Thymus (tissue), 11 donors: ENCODE results near the gene CSF1. TPM values are rescaled to one million over a fixed set of nuclear protein-coding genes. Genes with fewer than 3 reads are reported as not detected.
"Not testable (repeated sequence)": the region's sequence is repeated elsewhere in the genome, so short reads cannot be mapped to it uniquely, and the experiment has no call there.

ENCODE experiments used
- DNase-seq, 9 donors: peaks; one replicate each; pipeline ENCODE4 v3.0.0-alpha.2; 2013; ENCODE audit warnings: low spot score in 9 of 9, low read depth in 6 of 9, missing footprints in 1 of 9
- H3K27ac ChIP-seq, 2 donors: one replicate each; pipeline ENCODE4 v1.5.1; 2013; ENCODE audit warnings: control low read depth in 1 of 2, low read depth in 1 of 2, low read length in 1 of 2, mild to moderate bottlenecking in 1 of 2, moderate library complexity in 1 of 2
- H3K27me3 ChIP-seq, 2 donors: one replicate each; pipeline ENCODE4 v1.5.1; 2013; ENCODE audit warnings: low read length in 1 of 2; ENCODE audit not compliant: control insufficient read depth in 2 of 2, insufficient read depth in 1 of 2
- H3K36me3 ChIP-seq, 2 donors: one replicate each; pipeline ENCODE4 v1.5.1; 2013; ENCODE audit warnings: low read length in 1 of 2, mild to moderate bottlenecking in 1 of 2, moderate library complexity in 1 of 2; ENCODE audit not compliant: control insufficient read depth in 2 of 2, insufficient read depth in 2 of 2
- H3K4me1 ChIP-seq, 2 donors: one replicate each; pipeline ENCODE4 v1.5.1; 2013; ENCODE audit warnings: low read length in 2 of 2; ENCODE audit not compliant: control insufficient read depth in 2 of 2, insufficient read depth in 2 of 2
- H3K4me3 ChIP-seq, 2 donors: one replicate each; pipeline ENCODE4 v1.5.1; 2013; ENCODE audit warnings: low read length in 2 of 2, control low read depth in 1 of 2, mild to moderate bottlenecking in 1 of 2
- H3K9me3 ChIP-seq, 2 donors: one replicate each; pipeline ENCODE4 v1.5.1; 2013; ENCODE audit warnings: low read length in 1 of 2, mild to moderate bottlenecking in 1 of 2; ENCODE audit not compliant: control insufficient read depth in 2 of 2, insufficient read depth in 1 of 2
- WGBS: extraction: QIAGEN DNeasy Blood & Tissue Kit; methylation state at CpG from one replicate; pipeline ENCODE4 v1.1.7; 2013; 5-methylcytosine and 5-hydroxymethylcytosine counted together
- polyA plus RNA-seq: library from polyadenylated mRNA; stranded (reverse); fragments of 200-250 nt; gene quantifications from one replicate; pipeline ENCODE4 v1.2.3, GENCODE V29; 2013
- total RNA-seq: library from RNA; stranded (reverse); fragments of 120-200 nt; gene quantifications from one replicate; pipeline ENCODE4 v1.2.4, GENCODE V29; 2013
- donor health status: healthy.

CSF1 gene
- total and polyA plus RNA-seq, 2 donors = 5.6 to 11.1 TPM

DNA sequence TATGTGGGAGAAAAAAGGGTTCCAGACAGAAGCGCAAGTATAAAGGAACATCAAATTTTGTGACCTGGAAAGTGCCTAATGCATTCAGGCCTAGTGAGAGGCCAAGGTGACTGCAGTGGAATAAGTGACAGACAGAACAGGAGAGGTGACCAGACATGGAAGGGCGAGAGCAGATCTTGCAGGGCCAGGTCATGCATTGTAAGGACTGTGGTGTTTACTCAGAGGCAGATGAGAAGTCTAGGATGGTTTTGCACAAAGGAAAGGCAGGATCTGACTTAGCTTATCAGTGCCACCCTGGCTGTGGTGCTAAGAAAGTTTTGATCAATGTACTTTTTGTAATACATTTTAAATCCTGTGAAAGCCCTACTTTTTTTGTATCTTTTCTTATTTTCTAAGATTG, 39.9 kb downstream of the CSF1 start:
- Histone ChIP-seq H3K27ac (no peak overlapping the region), H3K4me1 (no peaks in the 10 kb centered on the region), H3K4me3 (no peak overlapping the region), H3K9me3 (no peaks in the 10 kb centered on the region), H3K27me3 (no peaks in the 10 kb centered on the region), H3K36me3 (no peaks in the 10 kb centered on the region)
- WGBS = 94% methylated on average over 2 of the region's 2 CpGs
- no peak for DNase-seq

DNA sequence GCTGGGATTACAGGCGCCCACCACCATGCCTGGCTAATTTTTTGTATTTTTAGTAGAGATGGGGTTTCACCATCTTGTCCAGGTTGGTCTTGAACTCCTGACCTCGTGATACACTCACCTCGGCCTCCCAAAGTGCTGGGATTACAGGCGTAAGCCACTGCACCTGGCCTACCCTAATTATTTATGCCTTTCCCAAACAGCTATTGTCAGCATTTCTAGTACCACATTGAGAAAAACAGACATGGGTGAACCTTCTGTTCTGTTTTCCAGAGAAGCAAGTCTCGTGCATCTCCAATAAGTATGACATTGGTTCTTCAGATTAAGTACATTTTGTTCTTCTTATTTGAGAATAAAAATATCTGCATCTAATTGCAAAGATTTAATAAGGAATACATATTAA, 40.9 kb downstream of the CSF1 start:
- H3K4me1 ChIP-seq, H3K9me3 ChIP-seq, H3K36me3 ChIP-seq, H3K27me3 ChIP-seq, DNase-seq, H3K4me3 ChIP-seq, H3K27ac ChIP-seq: not testable (repeated sequence)
- 99% methylated on average over 5 of the region's 5 CpGs for WGBS

DNA sequence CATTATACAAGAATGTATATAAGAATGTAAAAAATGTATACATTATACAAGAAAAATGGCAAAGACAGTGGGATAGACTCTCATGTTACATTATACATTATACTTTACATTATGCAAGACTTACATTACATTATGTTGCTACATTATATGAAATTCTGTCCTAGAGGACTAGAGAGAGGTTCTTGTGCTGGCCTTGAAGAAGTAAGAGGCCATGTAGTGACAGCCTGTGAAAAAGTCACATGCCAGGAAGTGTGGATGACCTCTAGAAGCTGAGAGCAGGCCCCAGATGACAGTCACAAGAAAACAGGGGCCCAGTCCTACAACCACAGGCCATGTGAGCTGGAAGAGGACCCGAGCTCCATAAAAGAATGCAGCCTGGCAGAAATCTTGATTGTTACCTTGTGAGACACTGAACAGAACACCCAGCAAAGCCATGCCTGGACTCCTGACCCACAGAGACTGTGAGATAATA, 43.4 kb downstream of the CSF1 start:
- H3K36me3 ChIP-seq = no peaks in the 10 kb centered on the region
- H3K27ac ChIP-seq = no peak overlapping the region
- no peak overlapping the region for H3K4me3 ChIP-seq
- no peaks in the 10 kb centered on the region for H3K4me1 ChIP-seq
- H3K27me3 ChIP-seq = no peaks in the 10 kb centered on the region
- H3K9me3 ChIP-seq = no peaks in the 10 kb centered on the region
- no peak for DNase-seq
- 92% methylated on average over 1 of the region's 1 CpG for whole genome bisulfite sequencing

DNA sequence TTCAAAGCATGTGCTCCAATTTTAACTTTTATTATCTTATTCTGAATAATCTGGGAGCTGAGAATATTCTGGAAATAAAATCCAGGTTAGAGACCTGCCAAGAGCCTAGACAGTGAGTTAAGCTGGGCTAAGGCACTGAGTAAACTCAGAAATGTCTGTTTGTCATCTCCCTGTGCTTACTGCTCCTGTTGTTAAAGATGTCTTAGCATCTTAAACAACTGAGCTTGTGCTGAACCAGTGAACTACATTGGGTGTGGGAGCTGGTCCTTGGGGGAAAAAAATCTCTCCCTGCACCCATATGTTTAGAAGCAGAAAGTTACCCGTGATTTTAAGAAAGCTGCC, 49.0 kb downstream of the CSF1 start:
- Histone ChIP-seq H3K27me3 (no peaks in the 10 kb centered on the region), H3K27ac (no peak overlapping the region), H3K36me3 (no peaks in the 10 kb centered on the region), H3K4me3 (no peak overlapping the region), H3K9me3 (no peaks in the 10 kb centered on the region), H3K4me1 (no peaks in the 10 kb centered on the region)
- WGBS = 92% methylated on average over 1 of the region's 1 CpG
- no peak for DNase-seq

DNA sequence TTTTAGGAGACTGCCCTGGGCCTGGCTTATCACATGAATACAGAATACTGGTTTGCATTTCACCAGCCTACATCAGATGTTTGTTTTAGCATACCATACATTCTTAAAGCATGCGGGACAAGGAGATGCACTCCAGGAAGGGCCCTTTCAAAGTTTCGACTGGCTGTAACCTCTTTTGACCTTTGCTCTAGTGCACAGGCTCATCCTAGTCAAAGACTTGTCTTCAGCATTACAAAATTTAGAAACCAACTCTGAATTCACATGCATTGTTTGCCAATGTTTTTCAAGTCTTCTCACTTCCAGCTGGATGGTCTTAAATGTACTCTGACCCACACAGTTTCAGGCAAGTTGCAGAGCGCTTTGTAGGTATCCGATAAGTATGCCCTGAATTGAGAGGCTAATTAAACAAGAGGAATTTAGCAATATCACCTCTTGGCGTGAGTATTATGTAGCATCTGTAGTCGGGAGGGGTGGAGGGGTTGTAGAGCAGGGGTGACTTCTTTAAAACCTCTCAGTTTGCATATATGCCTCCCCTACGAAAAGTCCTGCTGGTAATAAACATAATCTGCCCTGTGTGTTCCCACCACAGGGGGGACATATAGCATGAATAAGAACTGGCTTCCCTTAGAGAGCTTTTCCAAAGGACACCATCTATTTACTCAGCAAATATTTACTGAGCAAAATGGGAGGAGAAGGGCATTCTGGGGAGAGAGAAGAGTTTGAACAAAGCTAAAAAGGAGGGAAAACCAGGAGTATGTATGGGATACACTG, 49.5 kb downstream of the CSF1 start:
- H3K9me3 ChIP-seq = no peaks in the 10 kb centered on the region
- no peaks in the 10 kb centered on the region for H3K4me1 ChIP-seq
- no peaks in the 10 kb centered on the region for H3K27me3 ChIP-seq
- H3K27ac ChIP-seq = no peak overlapping the region
- WGBS = 94% methylated on average over 7 of the region's 7 CpGs
- no peaks in the 10 kb centered on the region for H3K36me3 ChIP-seq
- H3K4me3 ChIP-seq = no peak overlapping the region
- DNase-seq = no peak

DNA sequence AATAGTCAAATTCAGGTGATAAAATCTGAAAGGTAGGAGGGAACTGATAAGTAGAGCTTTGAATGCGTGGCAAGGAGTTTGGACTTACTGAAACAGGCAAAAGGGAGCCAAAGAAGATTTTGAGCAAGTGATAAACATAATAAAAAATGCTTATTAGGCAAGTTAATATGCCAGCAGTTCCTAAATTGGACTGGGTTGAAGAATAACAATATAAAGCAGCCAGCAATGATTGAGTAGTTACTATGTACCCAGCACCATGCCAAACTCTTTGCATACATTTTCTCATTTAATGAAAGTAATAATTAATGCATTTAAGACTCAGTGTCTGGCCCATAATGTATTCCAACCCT, 50.1 kb downstream of the CSF1 start:
- no peak for DNase-seq
- Histone ChIP-seq H3K9me3 (no peaks in the 10 kb centered on the region), H3K4me1 (no peaks in the 10 kb centered on the region), H3K4me3 (no peak overlapping the region), H3K27me3 (no peaks in the 10 kb centered on the region), H3K27ac (no peak overlapping the region), H3K36me3 (no peaks in the 10 kb centered on the region)
- 94% methylated on average over 1 of the region's 1 CpG for WGBS

DNA sequence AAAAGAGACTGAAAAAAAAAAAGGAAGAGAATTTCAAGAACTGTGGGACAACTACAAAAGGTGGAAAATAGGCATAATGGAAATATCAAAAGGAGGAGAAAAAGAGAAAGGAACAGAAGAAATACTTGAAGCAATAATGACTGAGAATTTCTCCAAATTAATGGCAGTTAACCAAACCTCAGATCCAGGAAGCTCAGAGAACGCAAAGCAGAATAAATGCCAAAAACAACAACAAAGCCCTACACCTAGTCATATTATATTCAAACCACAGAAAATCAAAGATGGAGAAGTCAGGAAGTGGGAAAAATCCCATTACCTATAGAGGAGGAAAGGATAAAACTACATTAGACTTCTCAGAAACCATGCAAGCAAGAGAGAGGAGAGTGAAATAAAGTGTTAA, 53.2 kb downstream of the CSF1 start:
- 92% methylated on average over 1 of the region's 1 CpG for WGBS
- H3K27me3 ChIP-seq = no peaks in the 10 kb centered on the region

DNA sequence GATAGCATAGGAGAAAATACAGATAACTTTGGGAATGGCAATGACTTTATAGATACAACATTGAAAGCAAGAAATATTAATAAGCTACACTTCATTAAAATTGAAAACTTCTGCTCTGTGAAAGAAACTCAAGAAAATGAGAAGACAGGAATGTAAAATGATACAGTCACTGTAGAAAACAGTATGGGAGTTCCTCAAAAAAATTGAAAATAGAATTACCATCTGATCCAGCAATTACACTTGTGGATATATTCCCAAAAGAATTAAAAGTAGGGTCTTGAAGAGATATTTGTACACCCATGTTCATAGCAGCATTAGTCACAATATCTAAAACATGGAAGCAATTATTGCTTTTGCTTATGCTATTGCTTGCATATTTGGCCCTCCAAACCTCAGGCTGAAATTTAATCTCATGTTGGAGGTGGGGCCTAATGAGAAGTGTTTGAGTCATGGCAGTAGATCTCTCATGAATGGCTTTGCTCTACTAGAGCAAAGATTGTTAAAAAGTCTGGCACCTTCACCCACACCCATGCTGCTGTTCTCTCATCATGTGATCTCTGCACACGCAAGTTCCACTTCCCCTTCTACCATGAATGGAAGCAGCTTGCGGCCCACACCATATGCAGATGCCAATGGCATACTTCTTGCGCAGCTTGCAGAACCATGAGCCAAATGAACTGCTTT, 58.6 kb downstream of the CSF1 start:
- Histone ChIP-seq H3K4me3 (no peak overlapping the region), H3K9me3 (no peaks in the 10 kb centered on the region), H3K4me1 (no peaks in the 10 kb centered on the region), H3K27me3 (no peaks in the 10 kb centered on the region), H3K27ac (no peak overlapping the region), H3K36me3 (no peaks in the 10 kb centered on the region)
- WGBS = 95% methylated on average over 3 of the region's 3 CpGs
- DNase-seq = no peak

More for the DNA sequence above, 53.2 kb downstream of the CSF1 start:
- DNase-seq = no peak
- Histone ChIP-seq H3K4me3 (no peak overlapping the region), H3K36me3 (no peaks in the 10 kb centered on the region), H3K4me1 (no peaks in the 10 kb centered on the region), H3K27ac (no peak overlapping the region), H3K9me3 (no peaks in the 10 kb centered on the region)

DNA sequence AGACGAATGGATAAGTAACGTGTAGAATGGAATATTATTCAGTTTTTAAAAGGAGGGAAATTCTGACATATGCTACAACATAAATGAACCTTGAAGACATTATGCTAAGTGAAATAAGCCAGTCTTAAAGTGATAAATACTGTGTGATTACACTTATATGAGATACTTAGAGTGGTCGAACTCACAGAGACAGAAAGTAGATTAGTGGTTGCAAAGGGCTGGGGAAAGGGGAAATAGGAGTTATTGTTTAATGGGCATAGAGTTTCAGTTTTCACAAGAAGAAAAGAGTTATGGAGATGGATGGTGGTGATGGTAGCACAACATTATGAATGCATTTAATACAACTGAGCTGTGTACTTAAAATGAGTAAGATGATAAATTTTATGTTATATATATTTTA, 59.3 kb downstream of the CSF1 start:
- no peak for DNase-seq
- no peaks in the 10 kb centered on the region for H3K4me1 ChIP-seq
- no peak overlapping the region for H3K4me3 ChIP-seq
- no peaks in the 10 kb centered on the region for H3K27me3 ChIP-seq
- WGBS = 97% methylated on average over 3 of the region's 3 CpGs
- H3K9me3 ChIP-seq = no peaks in the 10 kb centered on the region
- no peak overlapping the region for H3K27ac ChIP-seq
- no peaks in the 10 kb centered on the region for H3K36me3 ChIP-seq
